Natural killer cell (primary cell): ENCODE measurements around the gene ANKRD13C. TPM values are rescaled to one million over a fixed set of nuclear protein-coding genes. Genes with fewer than 3 reads are reported as not detected.
"Not testable (repeated sequence)": the region's sequence is repeated elsewhere in the genome, so short reads cannot be mapped to it uniquely, and the experiment has no call there.

Experiments used
- ATAC-seq, 3 donors: fragments of 150-1000 bp in 2 of 3; fragments of 200-7000 bp in 1 of 3; cut with Tn5 transposase; 1 replicate in 1 of 3; 2 replicates in 2 of 3; pipeline ENCODE4 v1.10.0; 2021; ENCODE audit warnings: mild to moderate bottlenecking in 2 of 3, moderate library complexity in 2 of 3
- DNase-seq, 2 donors: peaks; one replicate each; pipeline versions ENCODE4 v3.0.0 to v3.0.0-alpha.2; 2013 to 2021; ENCODE audit warnings: mixed read lengths in 1 of 2
- H3K27ac ChIP-seq: one replicate; pipeline ENCODE4 v1.5.1; 2013; ENCODE audit warnings: mild to moderate bottlenecking, low read length
- H3K27me3 ChIP-seq: one replicate; pipeline ENCODE4 v1.6.1; 2013; ENCODE audit warnings: low read length; ENCODE audit not compliant: control insufficient read depth, insufficient read depth
- H3K36me3 ChIP-seq: one replicate; pipeline ENCODE4 v1.6.1; 2013; ENCODE audit warnings: low read length; ENCODE audit not compliant: control insufficient read depth, insufficient read depth
- H3K4me1 ChIP-seq: one replicate; pipeline ENCODE4 v1.6.1; 2013; ENCODE audit warnings: low read length; ENCODE audit not compliant: control insufficient read depth, insufficient read depth
- H3K4me3 ChIP-seq: one replicate; pipeline ENCODE4 v1.5.1; 2013; ENCODE audit warnings: low read length
- H3K9me3 ChIP-seq: one replicate; pipeline ENCODE4 v1.6.1; 2013; ENCODE audit warnings: low read length; ENCODE audit not compliant: control insufficient read depth, insufficient read depth
- H3K27ac Mint-ChIP-seq, 2 donors: one replicate each; pipeline ENCODE4 v1.8.0; 2022; ENCODE audit warnings: mild to moderate bottlenecking in 2 of 2, mixed read lengths in 2 of 2, moderate library complexity in 1 of 2
- H3K27me3 Mint-ChIP-seq, 2 donors: one replicate each; pipeline ENCODE4 v1.8.0; 2022; ENCODE audit warnings: low read depth in 2 of 2, mixed read lengths in 2 of 2
- H3K36me3 Mint-ChIP-seq: one replicate; pipeline ENCODE4 v1.8.0; 2022; ENCODE audit warnings: mixed read lengths
- H3K4me1 Mint-ChIP-seq, 2 donors: one replicate each; pipeline ENCODE4 v1.8.0; 2022; ENCODE audit warnings: mixed read lengths in 2 of 2
- H3K4me3 Mint-ChIP-seq: one replicate; pipeline ENCODE4 v1.8.0; 2022; ENCODE audit warnings: mild to moderate bottlenecking, moderate library complexity, mixed read lengths
- H3K9me3 Mint-ChIP-seq, 2 donors: one replicate each; pipeline ENCODE4 v1.8.0; 2022; ENCODE audit warnings: mixed read lengths in 2 of 2
- CTCF ChIP-seq: fragments of 200-600 bp; IDR thresholded peaks from one replicate; pipeline ENCODE4 v1.8.0; 2022; ENCODE audit warnings: antibody characterized with exemption
- WGBS: methylation state at CpG from one replicate; pipeline ENCODE4 v1.1.7; 2013; ENCODE audit warnings: missing lambda C conversion rate; ENCODE audit not compliant: insufficient coverage; 5-methylcytosine and 5-hydroxymethylcytosine counted together
- intact Hi-C: fragments of 100-400 bp; cut with micrococcal nuclease; formaldehyde crosslinking; loops from one replicate; pipeline ENCODE4 v1.14.2; 2022
- total RNA-seq, 4 donors: library from RNA; stranded (reverse); fragments of 120-200 nt in 1 of 4; gene quantifications; one replicate each; pipeline versions ENCODE4 v1.2.3 to v1.2.4, GENCODE V29; 2013 to 2022

The ANKRD13C gene
- total RNA-seq, 3 donors from 2014 or later (not counting 1 experiment from before 2014, with no cell fraction given): 32.2 to 33.7 (median 32.8) TPM

GRCh38 chr1:70353601-70354331 lies 756 bp downstream of the ANKRD13C start:
- peak overlapping the region; percentile 99 for H3K27ac Mint-ChIP-seq
- ATAC-seq: peak; percentile 18 to 49 (median 20)
- peaks cover 3% of the 10 kb centered on the region for H3K36me3 ChIP-seq
- peak overlapping the region; percentile 87 for H3K4me3 ChIP-seq
- TF ChIP-seq CTCF: no peak
- H3K27ac ChIP-seq: peak overlapping the region; percentile 91
- H3K36me3 Mint-ChIP-seq: peaks cover 6% of the 10 kb centered on the region
- under 1% methylated on average over 34 of the region's 34 CpGs for WGBS
- peaks cover 32 to 40% of the 10 kb centered on the region in 2 donors for H3K4me1 Mint-ChIP-seq
- H3K4me3 Mint-ChIP-seq: peak overlapping the region; percentile 98
- intact Hi-C loops: loop anchor here (1.0 to 5.0 kb wide), 4 partner anchors 58 to 728 kb away; partner anchors contain the start of genes CTH, LRRC40, SRSF11 and ZRANB2
- peaks cover 19% of the 10 kb centered on the region for H3K4me1 ChIP-seq
- peaks cover 0 to 2% of the 10 kb centered on the region in 2 donors for H3K9me3 Mint-ChIP-seq
- H3K9me3 ChIP-seq: no peaks in the 10 kb centered on the region
- no peaks in the 10 kb centered on the region for H3K27me3 Mint-ChIP-seq
- peak in 1 of 2 donors; percentile 62 for DNase-seq
- no peaks in the 10 kb centered on the region for H3K27me3 ChIP-seq

DNA sequence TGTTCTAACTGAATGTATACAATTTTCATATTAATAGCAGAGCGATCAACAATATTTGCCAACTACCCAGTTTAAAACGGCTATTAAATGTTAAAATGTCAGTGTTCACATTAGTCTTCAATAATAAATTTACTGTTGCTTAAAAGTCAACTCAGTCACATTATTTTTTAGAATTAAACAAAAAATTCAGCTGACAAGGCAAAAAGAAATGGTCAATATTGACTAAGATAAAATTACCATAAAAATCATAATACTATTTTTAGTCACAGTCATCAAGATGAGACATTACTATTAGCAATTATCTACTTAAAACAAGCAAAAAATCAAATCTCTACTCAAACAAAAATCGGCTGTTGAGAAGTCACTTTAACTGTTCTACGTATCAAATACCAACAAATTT lies 1.5 kb downstream of the ANKRD13C start:
- H3K36me3 Mint-ChIP-seq: peaks cover 6% of the 10 kb centered on the region
- peak overlapping the region; percentile 48 for H3K27ac ChIP-seq
- intact Hi-C loops: loop anchor here (5.0 kb wide), 2 partner anchors 131 to 146 kb away; partner anchors contain the start of genes LRRC40 and SRSF11

DNA sequence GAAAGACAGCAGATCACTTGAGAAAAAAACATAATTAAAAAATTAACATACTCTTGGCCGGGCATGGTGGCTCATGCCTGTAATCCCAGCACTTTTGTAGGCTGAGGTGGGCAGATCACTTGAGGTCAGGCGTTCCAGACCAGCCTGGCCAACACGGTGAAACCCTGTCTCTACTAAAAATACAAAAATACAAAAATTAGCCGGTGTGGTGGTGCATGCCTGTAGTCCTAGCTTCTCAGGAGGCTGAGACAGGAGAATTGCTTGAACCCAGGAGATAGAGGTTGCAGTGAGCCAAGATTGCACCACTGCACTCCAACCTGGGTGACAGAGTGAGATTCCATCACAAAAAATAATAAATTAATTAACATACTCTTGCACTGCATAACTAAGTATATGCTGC lies 4.7 kb downstream of the ANKRD13C start:
- H3K9me3 ChIP-seq, H3K36me3 Mint-ChIP-seq, DNase-seq, H3K27me3 ChIP-seq, ATAC-seq, H3K9me3 Mint-ChIP-seq, H3K27me3 Mint-ChIP-seq, H3K4me3 ChIP-seq, H3K4me3 Mint-ChIP-seq, H3K36me3 ChIP-seq, H3K27ac ChIP-seq: not testable (repeated sequence)
- H3K4me1 ChIP-seq: peaks cover 10% of the 10 kb centered on the region
- intact Hi-C loops: loop anchor here (5.0 kb wide), 2 partner anchors 127 to 142 kb away; partner anchors contain the start of genes LRRC40 and SRSF11
- 98% methylated on average over 3 of the region's 4 CpGs for WGBS
- peak overlapping the region in 1 of 2 donors; percentile 27 for H3K27ac Mint-ChIP-seq
- H3K4me1 Mint-ChIP-seq: peaks cover 46 to 49% of the 10 kb centered on the region in 2 donors

More for the DNA sequence above, 1.5 kb downstream of the ANKRD13C start:
- H3K9me3 Mint-ChIP-seq: peaks cover 0 to 2% of the 10 kb centered on the region in 2 donors
- peak overlapping the region; percentile 98 for H3K4me3 Mint-ChIP-seq
- no peaks in the 10 kb centered on the region for H3K27me3 Mint-ChIP-seq
- Histone ChIP-seq H3K4me1 (peaks cover 19% of the 10 kb centered on the region), H3K9me3 (no peaks in the 10 kb centered on the region), H3K36me3 (peaks cover 3% of the 10 kb centered on the region), H3K4me3 (peak overlapping the region; percentile 87), H3K27me3 (no peaks in the 10 kb centered on the region)
- peak overlapping the region; percentile 99 for H3K27ac Mint-ChIP-seq
- TF ChIP-seq CTCF: no peak
- H3K4me1 Mint-ChIP-seq: peaks cover 37 to 40% of the 10 kb centered on the region in 2 donors
- 31% methylated on average over 3 of the region's 4 CpGs for WGBS
- DNase-seq (no peak), ATAC-seq (no peak)

- TF ChIP-seq CTCF: no peak
- no peaks in the 10 kb centered on the region for H3K36me3 Mint-ChIP-seq
- peaks cover 6% of the 10 kb centered on the region for H3K4me1 ChIP-seq
- no peak overlapping the region for H3K27ac ChIP-seq
- no peak overlapping the region for H3K27ac Mint-ChIP-seq
- H3K9me3 ChIP-seq: no peaks in the 10 kb centered on the region
- peaks cover 3% of the 10 kb centered on the region for H3K36me3 ChIP-seq
- H3K4me1 Mint-ChIP-seq: peaks cover 37 to 38% of the 10 kb centered on the region in 2 donors
- DNase-seq (no peak), ATAC-seq (no peak)
- intact Hi-C loops: no loop called here
- H3K9me3 Mint-ChIP-seq: no peaks in the 10 kb centered on the region
- 94% methylated on average over 9 of the region's 11 CpGs for WGBS
- no peak overlapping the region for H3K4me3 Mint-ChIP-seq
- no peaks in the 10 kb centered on the region for H3K27me3 Mint-ChIP-seq
- no peaks in the 10 kb centered on the region for H3K27me3 ChIP-seq
- no peak overlapping the region for H3K4me3 ChIP-seq
Measured at GRCh38 chr1:70348399-70349165, 5.9 kb downstream of the ANKRD13C start.

DNA sequence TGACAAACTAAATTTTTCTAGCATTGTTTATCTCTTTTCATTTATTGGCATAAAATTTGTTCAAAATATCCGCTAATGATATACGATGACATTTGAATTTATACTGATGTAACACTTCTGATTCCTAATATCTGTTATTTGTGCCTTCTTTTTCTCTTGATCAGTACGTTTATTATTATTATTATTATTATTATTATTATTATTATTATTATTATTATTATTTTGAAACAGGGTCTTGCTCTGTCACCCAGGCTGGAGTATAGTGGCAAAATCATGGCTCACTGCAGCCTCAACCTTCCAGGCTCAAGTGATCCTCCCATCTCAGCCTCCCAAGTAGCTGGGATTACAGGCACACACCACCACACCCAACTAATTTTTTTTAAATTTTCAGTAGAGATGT lies 14.9 kb downstream of the ANKRD13C start:
- H3K27me3 ChIP-seq, H3K4me3 ChIP-seq, H3K36me3 ChIP-seq, H3K27ac ChIP-seq, H3K9me3 Mint-ChIP-seq, H3K4me3 Mint-ChIP-seq, H3K36me3 Mint-ChIP-seq, H3K27ac Mint-ChIP-seq, ATAC-seq, H3K9me3 ChIP-seq, H3K27me3 Mint-ChIP-seq, DNase-seq, intact Hi-C loops, H3K4me1 ChIP-seq: not testable (repeated sequence)
- WGBS: no CpG with 5 or more reads among the region's 3 CpGs
- H3K4me1 Mint-ChIP-seq: peaks cover 11 to 14% of the 10 kb centered on the region in 2 donors
